CD4-positive, alpha-beta T cell treated with Interleukin-15 for 4 hours (primary cell): Measurements from ENCODE around the gene PTPRD.

Experiments used
- DNase-seq: peaks from one replicate; pipeline ENCODE4 v3.0.0-alpha.2; 2020; ENCODE audit warnings: low spot score

The PTPRD gene

DNA sequence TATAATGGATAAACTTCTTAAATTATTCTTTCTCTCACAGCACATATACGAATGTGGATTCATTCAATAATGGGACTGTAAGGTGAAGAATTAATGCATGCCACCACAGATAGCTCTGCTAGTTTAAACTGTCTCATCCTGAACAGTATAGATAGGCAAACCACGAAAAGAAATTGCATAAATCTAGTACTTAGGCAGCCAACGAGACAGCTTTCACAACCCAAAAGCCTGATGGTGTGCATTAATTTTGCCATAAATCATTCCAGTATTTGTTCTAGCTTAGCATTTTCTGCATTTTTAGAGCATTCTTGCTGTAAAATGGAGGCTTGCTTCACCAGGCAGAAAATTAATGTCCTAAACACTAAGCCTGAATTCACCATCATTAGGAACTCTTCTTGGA lies 1979.0 kb downstream of the PTPRD start:
- DNase-seq, result no peak

DNA sequence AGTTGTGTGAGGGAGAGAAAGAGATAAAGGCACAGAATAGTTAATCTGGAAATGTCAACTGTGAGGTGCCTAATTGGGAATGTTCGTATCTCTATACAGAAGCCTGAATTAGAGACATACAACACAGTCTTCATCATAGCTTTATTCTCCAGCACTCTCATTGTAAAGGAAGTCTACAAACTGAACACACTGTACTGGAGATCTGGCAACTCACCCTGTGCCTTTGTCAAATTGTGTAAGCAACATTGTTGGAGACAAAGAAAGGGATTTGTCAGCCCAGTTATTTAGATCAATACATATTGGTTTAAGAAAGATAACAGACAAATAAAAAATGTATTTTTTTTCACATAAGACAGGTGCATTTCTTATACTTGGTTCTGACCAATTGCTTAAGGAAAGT lies 1980.3 kb downstream of the PTPRD start:
- no peak for DNase-seq

DNA sequence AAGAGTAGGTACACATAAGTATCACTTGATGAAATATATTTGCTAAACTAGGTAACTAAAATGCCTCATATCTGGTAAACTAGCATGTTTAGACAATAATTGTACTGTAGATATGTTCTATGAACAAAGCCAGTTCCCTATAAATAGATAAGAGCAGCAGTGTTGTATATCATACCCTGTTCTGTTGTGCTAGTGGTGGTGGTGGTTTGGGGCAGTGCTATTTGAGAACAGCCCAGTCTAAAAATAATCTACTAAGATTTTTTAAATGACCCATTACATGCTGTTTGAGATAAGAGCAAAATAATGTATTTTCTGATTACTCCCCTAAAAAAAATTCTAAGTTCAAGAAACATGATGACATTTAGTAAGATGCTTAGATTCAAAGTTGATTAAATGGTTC lies 1984.0 kb downstream of the PTPRD start:
- DNase-seq, result no peak

DNA sequence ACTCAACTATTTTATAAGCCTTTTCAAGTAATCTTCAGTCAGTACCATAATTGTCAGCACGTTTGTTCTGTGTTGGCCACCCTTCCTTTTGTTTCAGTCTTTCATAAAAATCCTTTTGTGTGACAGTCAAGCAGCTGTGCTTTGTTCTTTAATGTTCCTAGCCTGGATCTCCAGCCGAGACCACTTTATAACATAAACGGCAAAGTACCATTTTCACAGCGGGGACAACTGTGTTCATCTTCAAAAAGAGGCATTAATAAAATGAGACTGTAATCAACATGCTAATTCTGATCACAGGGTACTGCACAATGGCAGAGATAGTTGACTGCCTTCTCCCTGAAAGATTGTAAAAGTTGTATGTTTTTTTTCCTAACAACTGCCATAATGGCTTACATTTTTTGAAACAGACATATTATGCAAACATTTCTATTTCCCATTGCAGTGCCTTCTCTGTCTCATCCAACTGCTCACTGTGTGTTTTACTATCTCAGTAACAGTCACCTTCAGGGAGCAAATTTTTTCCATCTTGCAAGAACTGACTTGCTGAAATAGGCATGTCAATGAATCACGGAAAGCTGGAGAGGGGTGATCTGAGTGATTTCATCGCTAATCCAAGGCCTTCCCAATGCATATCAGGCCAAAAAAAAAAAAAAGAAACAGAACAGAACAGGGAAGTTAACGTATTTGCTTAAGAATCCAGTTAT lies 1984.7 kb downstream of the PTPRD start:
- DNase-seq, result no peak

DNA sequence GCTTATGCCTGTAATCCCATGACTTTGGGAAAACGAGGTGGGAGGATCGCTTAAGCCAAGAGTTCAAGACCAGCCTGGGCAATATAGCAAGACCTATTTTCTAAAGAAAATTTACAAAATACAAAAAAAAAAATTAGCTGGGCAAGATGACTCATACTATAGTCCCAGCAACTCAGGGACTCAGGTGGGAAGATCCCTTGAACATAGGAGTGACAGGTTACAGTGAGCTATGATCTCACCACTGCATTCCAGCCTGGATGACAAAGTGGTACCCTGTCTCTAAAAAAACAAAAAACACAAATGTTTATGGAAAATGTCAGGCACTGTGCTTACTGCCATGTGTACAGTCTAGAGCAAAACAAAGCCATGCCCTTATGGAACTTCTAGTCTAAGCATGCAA lies 1989.9 kb downstream of the PTPRD start:
- DNase-seq, result no peak

DNA sequence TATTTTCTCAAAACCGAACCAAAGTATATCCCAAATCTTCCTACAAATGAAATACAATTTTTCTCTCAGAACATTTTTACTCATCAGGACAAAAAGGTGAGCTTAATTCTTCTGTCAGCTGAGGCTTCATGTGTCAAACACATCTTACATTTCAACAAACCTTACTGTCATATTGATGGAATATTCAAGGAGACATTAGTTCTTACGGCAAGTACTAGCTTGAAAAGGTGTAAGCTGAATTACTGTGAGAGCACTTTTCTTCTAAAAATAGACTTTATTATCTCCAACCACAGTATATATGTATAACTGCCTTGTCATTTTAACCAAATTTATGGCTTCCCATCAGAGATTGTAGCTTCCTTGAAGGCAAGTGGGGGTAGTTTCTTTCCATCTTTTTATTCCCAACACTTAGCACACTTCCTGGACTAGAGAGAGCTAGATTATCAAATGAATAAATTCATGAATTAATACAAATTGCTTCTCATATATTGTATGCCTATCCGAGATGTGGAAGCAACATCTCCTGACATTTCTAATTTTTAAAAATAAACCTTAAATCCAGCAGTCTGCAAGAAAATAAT lies 1990.5 kb downstream of the PTPRD start:
- no peak for DNase-seq

DNA sequence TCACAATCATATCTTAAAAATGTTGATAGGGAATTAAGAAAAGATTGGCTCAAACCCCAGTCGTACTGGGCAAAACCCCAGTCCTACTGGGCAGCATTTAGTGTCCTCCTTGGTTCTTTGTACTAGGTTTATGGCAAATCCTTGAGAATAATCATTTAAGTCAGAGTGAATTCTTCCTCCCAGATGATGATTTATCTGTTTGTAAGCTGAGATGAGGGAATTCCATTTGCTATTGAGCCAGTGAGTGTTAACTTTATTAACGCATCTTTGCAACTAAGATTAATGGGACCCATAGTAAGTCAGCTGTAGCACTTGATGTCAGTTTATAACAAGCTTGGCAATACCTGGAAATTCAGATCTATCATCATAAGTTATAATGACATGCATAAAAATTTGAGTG lies 1991.4 kb downstream of the PTPRD start:
- DNase-seq, result no peak

DNA sequence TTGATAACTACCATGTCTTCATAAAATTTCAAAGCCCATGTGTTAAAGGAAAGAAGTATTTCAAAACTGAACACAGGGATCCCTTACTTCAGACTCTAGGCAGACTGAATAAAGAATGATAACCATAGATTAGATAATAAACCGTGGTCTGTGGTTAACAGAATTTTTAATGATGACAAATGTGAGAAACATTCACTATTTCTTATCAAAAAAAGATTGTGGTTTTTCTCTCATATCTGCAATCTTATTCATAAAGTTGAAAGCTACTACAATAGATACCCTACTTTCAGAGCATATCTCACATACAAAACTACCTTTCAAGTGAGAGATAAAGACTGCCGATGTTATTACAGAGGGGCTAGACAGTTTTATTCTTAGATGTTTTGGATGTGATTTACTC lies 1996.4 kb downstream of the PTPRD start:
- no peak for DNase-seq

DNA sequence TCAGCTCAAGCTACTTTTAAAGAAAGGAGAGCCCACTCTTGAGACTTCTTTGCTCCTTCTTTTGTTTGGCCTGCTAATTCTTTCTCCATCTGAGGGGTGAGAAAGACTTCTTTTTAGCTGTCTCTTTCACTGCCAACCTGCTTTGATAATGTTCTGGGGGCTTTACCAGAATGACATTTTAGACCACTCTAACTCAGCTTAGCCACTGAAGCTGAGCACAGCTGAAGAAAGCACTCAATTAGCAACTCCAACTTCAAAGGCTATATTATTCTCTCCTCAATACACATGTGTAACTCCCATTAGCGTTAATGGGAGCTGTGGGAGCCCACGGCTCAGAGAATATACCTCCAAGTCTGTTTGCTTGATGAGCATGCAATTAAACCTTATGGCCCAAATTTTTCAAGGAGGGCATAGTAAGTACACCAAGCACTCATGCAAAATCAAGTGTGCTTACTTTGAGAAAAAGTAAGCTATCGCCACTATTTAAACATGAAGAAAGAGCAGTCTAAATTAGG lies 1997.8 kb downstream of the PTPRD start:
- DNase-seq, result no peak

DNA sequence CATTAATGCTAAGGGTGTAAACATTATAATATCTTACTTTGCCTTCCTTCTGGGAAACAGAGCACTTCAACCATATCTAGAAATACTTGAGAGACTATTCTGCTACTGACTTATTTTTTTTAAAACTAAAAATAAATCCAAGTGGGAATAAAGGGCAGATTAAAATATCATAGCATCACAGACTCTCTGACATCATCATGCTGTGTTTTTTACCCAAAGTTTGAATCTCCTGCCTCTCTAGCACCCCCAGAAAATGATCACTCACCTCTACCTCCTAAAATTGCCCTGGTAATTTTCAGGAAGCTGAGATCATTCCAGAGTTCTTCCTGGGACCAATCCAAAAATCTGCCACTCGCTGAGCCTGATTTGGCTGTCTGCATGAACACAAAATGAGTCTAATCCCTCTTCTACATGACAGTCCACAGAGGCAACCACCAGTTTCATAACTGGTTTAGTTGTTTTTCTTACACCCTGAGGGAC lies 1999.4 kb downstream of the PTPRD start:
- no peak for DNase-seq

DNA sequence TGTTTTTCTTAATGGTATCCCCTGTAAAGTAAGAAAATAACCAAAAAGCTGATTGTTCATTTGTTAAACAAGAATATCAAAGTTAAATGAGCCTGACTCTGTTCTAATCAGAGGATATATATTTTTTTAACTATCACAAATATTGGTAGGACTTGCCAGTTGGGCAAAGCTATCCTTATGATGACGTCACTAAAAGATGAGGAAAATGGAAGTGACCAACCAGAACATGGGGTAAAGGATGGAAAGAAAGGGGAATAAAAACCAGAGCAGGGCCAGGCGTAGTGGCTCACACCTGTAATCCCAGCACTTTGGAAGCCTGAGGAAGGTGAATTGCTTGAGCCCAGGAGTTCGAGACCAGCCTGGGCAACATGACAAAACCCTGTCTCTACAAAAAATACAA lies 2001.6 kb downstream of the PTPRD start:
- no peak for DNase-seq

DNA sequence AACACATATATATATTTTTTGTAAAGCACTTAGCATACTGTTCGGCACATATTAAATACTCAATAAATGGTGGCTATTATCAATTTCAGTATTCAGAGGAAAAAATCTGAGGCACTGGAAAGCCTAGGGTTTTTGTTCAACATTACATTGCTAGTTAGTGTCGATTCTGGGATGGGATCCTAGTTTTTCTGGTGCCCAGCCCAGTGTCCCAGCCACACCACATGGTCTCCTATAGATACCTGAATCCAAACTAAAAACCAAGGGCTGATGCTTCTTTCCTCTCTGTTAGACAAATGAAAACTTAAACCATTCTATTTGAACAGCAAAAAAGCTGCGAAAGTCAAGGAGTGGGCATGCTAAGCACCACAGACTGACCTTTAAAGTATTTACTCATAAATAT lies 2002.5 kb downstream of the PTPRD start:
- no peak for DNase-seq

DNA sequence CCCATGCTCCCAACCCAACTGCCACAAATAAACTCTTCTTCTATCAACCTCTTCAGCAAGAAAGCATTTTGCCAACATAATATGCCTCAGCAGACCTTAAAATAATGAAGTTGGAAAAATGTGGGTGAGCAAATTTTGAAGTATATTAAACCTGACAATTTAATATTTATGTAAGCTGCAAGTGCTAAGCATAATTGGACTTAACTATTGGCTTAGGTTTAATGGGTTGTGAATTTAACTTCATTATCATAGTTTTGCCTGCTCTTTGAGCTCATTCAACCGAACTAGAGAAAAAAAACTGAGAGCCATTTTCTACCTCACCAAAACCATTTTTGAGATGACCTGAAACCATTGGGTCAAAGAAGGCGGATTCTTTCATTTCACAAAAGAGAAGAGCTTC lies 2007.7 kb downstream of the PTPRD start:
- DNase-seq, result no peak

DNA sequence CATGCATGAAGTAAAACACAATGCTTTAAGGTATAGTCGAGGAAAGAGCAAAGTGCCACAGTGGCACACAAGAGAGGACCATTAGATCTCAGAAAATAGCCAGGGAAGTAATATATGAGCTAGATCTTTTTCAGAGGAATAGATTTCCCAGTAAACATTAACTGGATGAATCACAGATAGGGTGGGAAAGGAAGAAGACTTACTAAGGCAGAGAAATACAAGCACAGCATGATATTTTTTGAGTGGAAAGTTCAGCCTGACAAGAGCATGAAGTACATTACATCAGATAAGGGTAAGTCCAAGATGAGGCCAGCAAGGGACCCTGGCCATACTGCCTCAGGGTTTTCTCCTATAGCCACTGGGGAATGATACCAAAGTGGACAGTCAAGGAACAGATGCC lies 2008.6 kb downstream of the PTPRD start:
- no peak for DNase-seq

DNA sequence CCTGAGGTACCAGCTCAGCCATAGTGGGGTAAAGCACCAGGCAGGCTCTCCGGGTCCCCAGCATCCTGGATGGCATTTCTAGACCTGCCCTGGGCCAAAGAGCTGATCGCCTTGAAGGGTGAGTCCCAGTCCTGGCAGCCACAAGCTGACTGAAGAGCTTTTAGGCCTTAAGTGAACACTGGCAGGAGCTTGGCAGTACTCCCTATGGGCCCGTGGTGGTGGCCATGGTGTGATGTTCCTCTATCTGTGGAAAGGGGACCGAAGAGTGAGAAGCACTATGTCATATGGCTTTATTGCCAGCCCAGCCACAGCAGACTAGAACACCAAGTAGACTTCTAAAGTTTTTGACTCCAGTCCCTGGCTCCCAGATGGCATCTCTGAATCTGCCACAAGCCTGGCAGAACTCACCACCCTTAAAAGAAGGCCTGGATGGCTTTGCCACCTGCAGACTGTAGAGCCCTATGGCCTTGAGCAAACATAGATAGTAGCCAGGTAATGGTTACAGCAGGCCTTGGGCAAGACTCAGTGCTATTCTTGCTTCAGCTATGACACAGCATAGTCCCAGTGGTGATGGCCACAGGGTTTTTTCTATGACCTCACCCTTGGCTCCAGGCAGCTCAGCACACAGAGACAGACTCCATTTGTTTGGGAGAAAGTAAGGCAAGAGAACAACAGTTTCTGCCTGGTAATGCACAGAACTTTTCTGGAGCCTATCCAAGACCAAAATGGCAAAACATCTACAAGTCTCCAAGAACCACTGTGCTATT lies 2011.7 kb downstream of the PTPRD start:
- DNase-seq, result no peak

DNA sequence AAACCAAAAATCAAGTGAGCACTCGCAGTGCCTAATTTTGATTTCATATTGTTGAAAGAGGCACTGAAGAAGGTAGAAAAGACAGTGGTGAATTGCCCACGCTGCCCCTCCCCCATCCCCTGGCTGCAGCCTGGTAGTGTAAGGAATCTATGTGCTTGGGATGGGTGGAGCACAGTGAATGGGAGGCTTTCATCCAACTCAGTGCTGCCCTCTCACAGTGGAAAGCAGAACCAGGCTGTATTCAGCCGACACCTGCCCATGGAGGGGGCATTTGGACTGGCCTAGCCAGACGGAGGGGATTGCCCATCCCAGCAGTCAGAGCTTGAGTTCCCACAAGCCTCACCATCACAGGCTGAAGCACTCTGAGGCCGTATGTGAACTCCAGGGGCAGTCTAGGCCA lies 2012.9 kb downstream of the PTPRD start:
- no peak for DNase-seq

DNA sequence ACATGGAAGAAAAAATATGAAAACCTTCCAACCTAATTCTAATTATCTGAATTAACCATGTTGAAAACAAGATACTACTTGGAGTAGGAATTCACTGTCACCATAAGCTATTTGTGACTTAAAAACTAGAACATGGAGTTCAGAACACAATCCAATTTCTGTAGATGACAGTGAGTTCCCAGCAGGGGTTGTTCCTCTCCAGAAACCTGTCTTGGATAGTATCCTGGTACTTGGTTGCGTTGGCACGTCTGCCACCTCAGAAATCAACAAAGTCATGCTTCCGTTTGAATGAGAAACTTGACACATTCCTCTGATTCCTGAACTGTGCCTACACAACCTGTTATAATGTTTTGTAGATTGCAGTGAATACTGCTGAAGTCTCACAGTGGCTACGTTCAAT lies 2023.3 kb downstream of the PTPRD start:
- DNase-seq, result no peak

DNA sequence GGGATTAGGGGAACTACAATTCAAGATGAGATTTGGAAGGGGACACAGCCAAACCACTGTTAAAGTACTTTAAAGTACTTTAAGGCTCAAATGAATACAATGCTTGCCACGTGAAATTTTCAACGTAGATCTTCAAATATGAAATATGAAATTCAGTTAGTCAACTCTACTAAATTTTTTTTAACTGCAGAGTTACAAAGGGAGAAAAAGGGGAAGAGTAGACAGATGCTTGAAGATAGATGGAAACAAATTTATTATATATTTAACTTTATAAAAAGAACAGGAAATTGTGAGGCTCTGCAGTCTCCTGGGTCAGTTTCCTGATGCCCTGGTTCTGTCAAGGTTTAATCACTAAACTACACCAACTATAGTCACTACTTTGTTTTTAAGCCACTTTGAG lies 2027.8 kb downstream of the PTPRD start:
- no peak for DNase-seq

DNA sequence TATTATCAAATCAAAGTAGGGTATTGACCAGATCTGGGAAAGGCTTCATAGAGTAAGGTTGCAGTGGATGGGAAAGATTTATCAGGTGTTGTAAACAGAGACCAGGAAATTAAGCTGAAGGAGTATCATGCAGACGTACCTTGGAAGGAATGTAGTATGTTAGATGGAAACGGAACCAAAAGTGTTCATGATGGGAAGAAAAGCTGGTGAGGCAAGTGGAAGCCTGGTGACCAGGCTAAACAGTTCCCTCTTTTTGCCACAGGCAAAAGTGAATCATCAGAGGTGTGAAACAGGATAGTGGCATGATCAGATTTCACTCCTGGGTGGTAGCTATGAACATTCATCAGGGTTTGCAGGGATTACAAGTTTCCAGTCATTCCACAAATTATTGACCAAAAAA lies 2033.1 kb downstream of the PTPRD start:
- no peak for DNase-seq

DNA sequence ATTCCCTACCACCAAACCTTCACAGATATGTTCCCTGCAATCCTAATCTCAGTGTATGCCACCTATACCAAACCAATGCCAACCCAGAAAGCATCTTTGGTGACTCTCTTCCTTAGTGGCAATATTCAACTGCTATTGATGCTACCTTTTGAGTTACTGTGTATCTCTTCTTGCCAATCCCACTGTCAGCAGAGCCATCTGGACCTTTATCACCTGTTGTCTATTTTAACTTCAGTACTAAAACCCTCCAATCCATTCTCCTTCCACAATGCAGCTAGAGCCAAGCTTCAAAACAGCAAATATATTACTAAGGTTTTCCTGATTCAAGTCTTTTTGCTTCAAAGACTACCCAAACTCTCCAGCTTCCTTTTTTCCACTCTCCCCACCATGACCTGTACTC lies 2036.1 kb downstream of the PTPRD start:
- no peak for DNase-seq

DNA sequence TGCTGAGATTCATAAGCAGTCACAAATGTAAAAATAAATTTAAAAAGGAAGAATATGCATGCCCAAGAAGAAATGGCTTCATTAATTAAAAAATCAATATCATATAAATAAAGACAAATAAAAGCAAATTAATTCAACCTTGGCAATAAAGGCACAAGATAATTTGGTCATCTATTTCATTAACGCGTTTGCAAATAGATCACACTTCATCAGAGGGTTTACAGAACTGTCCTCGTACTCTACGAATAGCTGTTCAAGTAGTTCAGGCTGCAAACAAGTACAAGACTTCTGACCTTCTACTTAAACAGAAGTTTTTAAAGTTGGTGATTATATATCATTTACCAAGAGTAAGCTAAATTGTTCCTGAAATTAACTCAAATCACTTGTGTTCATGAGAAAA lies 2038.0 kb downstream of the PTPRD start:
- no peak for DNase-seq

DNA sequence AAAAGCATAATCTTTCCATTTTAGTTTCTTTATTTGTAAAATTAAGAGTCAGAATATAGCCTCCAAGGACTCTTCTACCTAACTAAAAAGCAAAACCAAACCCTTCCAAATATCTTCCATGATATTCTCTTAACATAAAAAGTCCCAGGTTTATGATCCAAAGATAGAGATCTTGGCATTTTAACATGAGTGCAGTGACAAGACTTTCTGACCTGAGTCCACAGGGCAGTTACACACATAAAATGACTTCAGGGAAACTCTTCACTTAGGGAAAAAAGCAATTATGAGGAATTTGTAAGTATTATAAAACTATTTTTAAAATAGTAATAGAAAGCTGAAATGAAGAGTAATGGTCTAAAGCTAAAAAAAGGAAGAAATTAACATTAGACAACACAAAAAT lies 2040.6 kb downstream of the PTPRD start:
- no peak for DNase-seq

DNA sequence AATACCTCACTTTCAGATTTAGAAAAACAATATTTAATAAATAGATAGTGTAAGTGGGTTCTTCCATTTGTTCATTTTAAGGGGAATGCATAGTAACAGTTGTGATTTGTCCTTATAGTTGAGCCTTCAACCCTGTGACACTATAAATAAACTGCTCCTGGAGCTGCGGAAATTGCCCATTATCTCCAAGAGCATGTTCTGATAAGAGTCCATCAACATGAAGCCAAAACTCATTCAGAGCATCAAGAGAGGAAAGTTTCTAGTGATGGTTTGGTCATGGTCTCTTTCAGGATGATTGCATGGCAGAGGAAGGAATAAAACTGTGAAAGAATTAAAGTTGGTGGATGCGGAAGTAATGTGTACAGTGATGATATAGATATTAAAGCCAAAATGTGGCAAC lies 2041.2 kb downstream of the PTPRD start:
- no peak for DNase-seq
